Stimulated activated CD8-positive, alpha-beta memory T cell treated with anti-CD3 and anti-CD28 coated beads, Interleukin-15, amount 100 ng/mL, for 1 hour (primary cell): Measurements from ENCODE around the gene NID2.

Source experiments
- DNase-seq: peaks from one replicate; pipeline ENCODE4 v3.0.0-alpha.2; 2020; ENCODE audit warnings: low read depth

The NID2 gene

GRCh38 chr14:52079239-52079959 lies 10.5 kb upstream of the NID2 start:
- DNase-seq, result no peak

GRCh38 chr14:52078721-52079120 lies 9.9 kb upstream of the NID2 start:
- no peak for DNase-seq

- DNase-seq, result no peak
Observed at GRCh38 chr14:52078095-52078531, 9.3 kb upstream of the NID2 start.

DNA sequence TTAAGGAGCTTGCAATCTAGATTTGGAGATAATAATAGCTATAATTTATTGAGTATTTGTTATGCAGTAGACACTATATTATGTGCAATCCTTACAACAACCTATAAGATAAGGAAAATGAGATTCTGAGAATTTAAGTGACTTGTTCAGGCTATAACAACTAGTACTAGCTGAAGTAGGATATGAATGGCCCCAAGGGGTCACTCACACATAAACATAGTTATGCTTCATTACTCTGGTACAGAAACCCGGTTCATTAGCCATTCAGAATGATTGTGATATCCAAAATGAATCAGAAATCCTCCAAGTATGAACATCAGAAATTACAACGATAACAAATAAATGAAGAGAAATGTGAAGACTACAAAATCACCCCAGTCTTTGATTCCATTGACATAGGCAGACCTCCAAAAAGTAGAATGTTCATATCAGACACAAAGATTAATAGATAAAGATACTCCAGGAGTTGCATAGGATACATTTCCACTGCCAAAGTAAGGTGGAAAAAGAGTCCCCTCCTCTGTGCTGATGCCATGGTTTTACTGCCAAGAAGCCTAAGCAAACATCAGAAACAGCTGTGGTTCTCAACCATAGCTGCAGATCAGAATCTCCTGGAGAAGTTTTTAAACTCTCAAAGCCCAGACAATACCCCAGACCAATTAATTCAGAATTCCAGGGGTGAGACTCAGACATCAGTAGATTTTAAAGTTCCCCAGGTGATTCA lies 8.6 kb upstream of the NID2 start:
- no peak for DNase-seq

DNA sequence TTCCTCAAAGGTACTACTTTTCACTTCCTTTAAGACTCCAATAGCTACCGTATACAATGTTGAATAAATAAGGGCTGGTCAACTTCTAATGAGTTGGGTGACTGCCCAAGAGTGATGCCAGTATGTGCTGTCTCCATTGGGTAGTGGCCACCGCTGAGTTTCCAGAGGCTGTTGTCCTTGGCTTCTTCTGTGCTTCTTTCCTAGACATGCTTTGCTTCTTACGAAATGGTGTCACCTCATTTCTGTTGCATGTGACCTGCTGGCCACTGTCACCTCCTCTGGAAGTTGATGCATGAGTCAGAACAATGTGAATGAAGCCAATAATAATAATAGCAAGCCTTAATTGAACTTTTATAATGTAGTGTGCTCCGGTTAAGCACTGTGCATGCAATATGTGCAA lies 7.5 kb upstream of the NID2 start:
- no peak for DNase-seq

DNA sequence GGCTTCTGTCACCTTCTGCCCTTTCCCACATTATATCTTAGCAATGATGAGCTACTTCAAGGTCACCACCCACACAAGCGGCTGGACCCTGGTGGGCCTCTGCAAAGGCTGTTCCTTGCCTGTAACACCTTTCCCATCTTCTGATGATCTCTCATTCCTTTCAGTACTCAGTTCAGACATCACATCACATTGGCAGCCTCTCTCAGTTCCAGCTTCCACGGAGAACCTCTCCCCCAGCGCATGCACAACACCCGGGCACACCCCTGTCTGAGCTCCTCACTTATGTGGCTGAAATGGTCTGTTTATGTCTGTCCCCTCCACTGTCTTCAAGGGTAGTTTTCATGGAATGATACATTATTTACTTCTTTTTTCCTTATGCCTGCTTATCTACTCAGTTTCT lies 6.5 kb upstream of the NID2 start:
- no peak for DNase-seq

GRCh38 chr14:52073251-52073650 lies 4.4 kb upstream of the NID2 start:
- DNase-seq, result no peak

- no peak for DNase-seq
Observed at GRCh38 chr14:52072266-52072780, 3.5 kb upstream of the NID2 start.

DNA sequence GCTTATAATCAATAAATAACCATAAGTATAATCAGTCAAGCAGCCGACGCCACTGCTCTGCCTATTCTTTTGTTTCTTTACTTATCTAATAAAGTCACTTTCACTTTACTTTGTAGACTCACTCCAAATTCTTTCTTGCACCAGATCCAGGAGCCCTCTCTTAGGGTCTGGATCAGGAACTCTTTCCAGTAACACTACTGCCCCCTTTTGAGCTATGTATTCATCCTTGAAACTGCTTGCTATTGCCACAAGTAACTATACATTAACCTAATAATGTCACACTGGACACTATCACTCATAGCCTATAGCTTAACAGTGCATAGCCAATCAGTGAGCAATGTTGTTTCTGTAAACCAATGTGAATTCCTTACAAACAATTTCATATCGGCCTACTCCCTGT lies 2.8 kb upstream of the NID2 start:
- no peak for DNase-seq

GRCh38 chr14:52070051-52070431 lies 1.2 kb upstream of the NID2 start:
- no peak for DNase-seq

GRCh38 chr14:52069307-52070050 lies 620 bp upstream of the NID2 start:
- no peak for DNase-seq

GRCh38 chr14:52067873-52068614 lies 815 bp downstream of the NID2 start:
- no peak for DNase-seq

- no peak for DNase-seq
Observed at GRCh38 chr14:52064174-52064573, 4.7 kb downstream of the NID2 start.

DNA sequence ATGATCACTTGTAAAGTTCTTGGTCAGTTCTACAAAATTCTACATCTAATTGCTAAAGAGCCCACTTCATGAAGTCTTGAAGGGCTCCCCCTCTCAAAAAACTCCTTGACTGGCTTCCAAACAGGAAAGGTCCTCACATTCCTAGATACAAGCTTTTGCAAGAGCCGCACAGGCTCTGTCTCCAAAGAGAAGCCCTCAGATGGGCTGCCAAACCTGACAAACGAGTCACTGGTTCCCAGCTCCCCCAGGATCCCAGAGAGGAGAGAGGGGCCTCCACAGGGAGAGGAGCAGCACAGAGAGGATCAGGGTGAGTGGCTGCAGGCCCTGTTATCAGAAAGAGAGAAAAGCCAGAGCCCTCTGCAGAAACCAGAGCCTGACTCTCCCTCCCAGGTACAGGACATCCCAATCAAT lies 5.8 kb downstream of the NID2 start:
- DNase-seq, result no peak

GRCh38 chr14:52061890-52062289 lies 7.0 kb downstream of the NID2 start:
- DNase-seq, result no peak

GRCh38 chr14:52061390-52061789 lies 7.5 kb downstream of the NID2 start:
- no peak for DNase-seq

DNA sequence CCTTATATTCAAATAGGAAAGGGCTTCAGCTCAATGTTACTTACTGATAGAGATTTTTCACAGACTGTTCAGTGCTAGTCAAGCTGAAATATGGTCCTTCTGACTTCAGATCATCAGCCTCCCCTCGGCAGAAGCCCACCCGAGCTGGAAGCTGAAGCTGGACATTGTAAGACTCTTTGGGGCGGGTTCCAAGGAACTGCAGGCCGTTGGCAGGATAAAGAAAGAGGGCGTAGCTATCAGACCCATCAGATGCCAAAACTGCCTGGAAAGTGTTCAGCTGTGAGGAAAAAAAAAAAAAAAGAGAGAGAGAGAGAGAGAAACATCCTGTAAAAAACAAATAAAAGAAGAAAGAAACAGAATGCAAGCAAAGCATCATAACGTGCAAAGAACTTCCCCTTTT lies 8.8 kb downstream of the NID2 start:
- no peak for DNase-seq

DNA sequence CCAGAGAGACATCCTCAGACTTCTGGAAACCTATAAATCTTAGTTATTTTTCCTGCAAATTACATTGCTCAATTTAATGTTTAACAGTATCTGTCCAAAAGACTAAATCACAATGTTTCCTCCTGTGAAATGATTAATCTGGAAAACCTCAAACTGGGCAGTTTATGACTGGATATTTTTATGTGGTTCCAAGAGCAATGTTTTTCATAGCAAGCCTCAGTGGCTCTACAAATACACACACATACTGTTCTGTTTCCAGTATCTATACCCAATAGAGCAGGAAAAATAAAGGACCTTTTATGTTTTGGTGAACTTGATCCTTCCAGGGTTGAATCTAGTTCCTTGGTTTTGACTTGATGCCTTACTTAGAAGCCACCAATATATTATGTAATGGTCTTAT lies 9.2 kb downstream of the NID2 start:
- no peak for DNase-seq

DNA sequence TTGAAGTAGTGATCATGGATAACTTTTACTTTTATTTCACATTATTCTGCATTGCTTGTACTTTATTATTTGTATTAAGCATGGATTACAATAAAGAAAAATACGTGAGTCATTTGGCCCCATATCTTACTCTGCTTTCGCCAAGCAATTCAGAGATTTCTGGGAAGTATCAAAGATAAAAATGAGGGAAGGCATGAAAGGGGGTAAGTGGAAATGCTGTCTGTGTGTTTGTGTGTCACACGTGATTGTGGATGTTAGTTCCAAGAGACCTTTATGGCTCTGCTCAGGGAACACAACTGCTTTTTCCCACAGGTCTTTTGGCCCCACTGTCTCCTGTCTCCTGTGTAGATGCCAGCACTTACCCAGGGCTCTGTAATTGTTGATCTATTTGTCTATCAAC lies 10.5 kb downstream of the NID2 start:
- DNase-seq, result no peak

DNA sequence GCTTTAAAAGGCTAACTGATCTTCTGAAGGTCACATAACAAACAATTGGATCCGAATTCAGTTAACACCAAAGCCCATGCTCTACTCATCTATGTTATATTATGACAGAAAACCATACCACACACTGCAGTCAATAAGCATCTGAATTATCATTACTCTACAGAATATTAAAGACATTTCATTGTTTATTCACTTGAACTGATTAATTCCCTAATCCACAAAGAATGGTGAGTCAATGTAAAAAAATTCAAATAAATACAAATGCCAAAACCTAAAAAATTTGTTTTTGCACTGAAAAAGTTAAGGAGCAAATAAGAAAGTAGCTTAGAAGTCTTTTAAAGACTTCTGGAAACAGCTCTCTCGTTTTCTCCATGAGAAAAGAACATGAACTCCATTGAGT lies 13.7 kb downstream of the NID2 start:
- no peak for DNase-seq

- DNase-seq, result no peak
Observed at GRCh38 chr14:52054678-52055077, 14.2 kb downstream of the NID2 start.

DNA sequence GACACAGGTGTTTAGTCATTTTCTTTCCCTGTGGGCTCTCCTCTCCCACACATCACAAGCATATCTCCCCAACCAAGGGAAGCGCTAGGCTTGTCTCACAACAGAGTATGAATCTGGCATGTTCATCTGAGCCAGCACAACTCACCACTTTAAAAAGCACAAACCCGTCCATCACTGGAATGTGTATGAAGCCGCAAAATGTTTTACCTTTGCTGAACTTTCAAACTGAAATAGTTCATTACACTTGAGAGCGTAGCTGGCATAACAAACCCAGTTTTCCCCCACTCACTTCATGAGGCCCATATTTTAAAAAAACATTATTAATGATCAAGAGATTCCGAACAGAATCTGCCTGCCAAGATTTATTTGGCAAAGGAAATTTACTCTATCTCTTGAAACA lies 15.8 kb downstream of the NID2 start:
- DNase-seq, result no peak
